RKO (cell line): Measurements from ENCODE around the gene TRIM17.

Experiments used
- DNase-seq: peaks from one replicate; pipeline ENCODE4 v3.0.0-alpha.2; 2016; ENCODE audit warnings: low spot score

Gene TRIM17

GRCh38 chr1:228378090-228378872, 38.4 kb downstream of the TRIM17 start:
- no peak for DNase-seq

GRCh38 chr1:228377664-228378089, 39.0 kb downstream of the TRIM17 start:
- no peak for DNase-seq

GRCh38 chr1:228376651-228377631, 39.7 kb downstream of the TRIM17 start:
- no peak for DNase-seq

DNA sequence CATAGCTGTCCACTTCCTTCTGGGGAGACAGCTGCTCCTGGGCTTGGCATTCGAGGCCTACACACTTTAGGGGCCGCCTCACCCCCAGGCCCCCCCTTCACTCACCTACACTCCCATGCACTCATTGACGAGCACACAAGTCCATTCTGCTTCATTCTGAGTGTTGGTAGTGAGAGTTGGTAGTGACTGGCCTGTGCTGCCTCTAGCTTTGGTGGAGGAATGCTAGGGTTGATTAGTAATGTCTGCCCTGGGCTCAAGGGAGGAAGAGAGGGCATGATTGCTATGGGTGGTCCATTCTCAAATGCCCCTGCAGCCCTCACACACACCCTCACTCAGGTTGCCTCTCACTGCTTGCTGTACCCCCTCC, 40.4 kb downstream of the TRIM17 start:
- no peak for DNase-seq

DNA sequence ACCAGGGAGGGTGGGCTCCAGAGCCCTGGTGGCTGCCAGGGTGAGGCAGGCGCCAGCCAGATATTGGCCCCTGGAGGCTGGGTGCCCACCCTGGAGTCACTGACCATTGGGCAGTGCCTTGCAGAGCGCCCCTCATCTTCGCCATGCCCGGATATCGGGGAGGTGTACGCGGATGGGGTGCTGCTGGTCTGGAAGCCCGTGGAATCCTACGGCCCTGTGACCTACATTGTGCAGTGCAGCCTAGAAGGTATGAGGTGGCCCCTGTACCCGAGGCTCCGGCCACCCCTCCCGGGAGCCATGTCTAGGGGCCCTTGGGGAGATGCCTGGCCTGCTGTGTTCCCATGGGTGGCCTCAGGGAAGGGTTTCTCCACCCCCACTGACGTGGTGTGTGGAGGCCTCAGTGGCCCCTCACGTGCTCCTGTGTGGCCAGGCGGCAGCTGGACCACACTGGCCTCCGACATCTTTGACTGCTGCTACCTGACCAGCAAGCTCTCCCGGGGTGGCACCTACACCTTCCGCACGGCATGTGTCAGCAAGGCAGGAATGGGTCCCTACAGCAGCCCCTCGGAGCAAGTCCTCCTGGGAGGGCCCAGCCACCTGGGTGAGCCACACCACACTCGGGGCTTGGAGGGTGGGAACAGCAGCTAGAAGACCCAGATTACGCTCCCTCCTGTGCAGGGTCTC, 40.9 kb downstream of the TRIM17 start:
- DNase-seq, result no peak

- no peak for DNase-seq
These were observed 41.7 kb downstream of the TRIM17 start for GRCh38 chr1:228374711-228375577.

GRCh38 chr1:228373681-228374571, 42.7 kb downstream of the TRIM17 start:
- no peak for DNase-seq

DNA sequence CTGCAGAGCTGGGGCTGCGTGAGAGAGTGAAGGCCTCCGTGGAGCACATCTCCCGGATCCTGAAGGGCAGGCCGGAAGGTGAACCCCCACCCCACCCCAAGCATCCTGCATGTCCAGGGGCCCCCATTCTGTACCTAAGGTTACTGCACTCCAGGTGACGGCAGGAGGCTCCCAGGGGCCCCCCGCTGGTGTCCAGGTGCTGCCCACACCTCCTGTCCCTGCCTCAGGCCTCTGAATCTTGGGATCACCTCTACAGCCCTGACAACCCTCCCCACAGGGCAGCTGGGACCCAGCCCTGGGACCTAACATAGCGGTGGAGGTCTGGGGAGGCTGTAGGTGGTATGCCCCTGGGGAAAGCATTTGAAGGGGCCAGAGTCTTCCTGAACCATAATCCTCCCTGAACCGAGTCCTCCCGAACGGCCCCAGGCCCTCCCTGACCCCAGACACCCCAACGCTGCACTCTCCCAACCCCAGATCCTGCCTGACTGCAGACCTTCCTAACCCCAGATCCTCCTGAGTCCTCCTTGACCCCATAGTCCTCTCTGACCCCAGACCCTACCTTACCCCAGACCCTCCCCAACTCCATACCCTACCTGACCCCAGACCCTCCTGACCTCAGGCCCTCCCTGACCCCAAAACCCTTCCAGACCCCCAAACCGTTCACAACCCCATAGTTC, 43.5 kb downstream of the TRIM17 start:
- DNase-seq, result no peak

- no peak for DNase-seq
These were observed 44.3 kb downstream of the TRIM17 start for GRCh38 chr1:228372183-228373003.

DNA sequence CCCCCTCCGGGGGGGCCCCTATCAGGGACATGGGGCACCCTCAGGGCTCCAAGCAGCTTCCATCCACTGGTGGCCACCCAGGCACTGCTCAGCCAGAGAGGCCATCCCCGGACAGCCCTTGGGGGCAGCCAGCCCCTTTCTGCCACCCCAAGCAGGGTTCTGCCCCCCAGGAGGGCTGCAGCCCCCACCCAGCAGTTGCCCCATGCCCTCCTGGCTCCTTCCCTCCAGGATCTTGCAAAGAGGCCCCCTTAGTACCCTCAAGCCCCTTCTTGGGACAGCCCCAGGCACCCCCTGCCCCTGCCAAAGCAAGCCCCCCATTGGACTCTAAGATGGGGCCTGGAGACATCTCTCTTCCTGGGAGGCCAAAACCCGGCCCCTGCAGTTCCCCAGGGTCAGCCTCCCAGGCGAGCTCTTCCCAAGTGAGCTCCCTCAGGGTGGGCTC, 44.9 kb downstream of the TRIM17 start:
- no peak for DNase-seq

- DNase-seq, result peak; percentile 33
These were observed 45.5 kb downstream of the TRIM17 start for GRCh38 chr1:228370941-228371740.

GRCh38 chr1:228370439-228370940, 46.2 kb downstream of the TRIM17 start:
- no peak for DNase-seq

GRCh38 chr1:228369608-228370438, 46.8 kb downstream of the TRIM17 start:
- no peak for DNase-seq

DNA sequence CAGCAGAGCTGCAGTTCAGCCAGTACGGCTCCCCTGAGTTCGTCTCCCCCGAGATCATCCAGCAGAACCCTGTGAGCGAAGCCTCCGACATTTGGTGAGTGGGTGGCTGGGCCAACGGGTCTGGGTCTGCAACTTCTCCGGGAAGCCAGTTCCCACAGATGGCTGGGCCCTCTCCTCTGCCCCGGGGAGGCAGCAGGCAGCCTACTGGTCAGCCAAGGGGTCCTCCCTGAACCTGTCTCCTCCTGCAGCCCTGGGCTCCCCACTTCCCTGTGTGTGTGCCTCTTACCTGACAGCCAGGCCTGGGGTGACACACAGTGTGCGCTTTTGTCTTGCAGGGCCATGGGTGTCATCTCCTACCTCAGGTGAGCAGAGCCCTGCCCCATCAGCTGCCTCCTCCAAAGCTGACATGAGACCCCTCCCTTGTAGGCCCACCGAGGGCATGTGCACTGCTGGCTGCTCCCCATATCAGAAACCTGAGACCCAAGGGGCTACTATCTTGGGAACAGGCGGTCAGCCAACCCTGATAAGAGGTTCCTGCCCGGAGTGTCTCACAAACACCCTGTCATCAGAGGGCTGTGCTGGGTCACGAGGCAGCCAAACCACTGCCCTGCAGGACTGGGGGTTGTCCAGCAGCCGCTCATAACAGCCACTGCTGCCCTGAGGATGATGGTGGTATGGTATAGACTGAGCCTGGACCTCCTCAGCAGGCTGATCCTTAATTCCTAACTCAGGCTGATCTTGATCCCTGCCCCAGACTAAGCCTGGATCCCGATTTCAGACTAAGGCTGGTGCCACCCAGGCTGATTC, 47.7 kb downstream of the TRIM17 start:
- DNase-seq, result no peak

DNA sequence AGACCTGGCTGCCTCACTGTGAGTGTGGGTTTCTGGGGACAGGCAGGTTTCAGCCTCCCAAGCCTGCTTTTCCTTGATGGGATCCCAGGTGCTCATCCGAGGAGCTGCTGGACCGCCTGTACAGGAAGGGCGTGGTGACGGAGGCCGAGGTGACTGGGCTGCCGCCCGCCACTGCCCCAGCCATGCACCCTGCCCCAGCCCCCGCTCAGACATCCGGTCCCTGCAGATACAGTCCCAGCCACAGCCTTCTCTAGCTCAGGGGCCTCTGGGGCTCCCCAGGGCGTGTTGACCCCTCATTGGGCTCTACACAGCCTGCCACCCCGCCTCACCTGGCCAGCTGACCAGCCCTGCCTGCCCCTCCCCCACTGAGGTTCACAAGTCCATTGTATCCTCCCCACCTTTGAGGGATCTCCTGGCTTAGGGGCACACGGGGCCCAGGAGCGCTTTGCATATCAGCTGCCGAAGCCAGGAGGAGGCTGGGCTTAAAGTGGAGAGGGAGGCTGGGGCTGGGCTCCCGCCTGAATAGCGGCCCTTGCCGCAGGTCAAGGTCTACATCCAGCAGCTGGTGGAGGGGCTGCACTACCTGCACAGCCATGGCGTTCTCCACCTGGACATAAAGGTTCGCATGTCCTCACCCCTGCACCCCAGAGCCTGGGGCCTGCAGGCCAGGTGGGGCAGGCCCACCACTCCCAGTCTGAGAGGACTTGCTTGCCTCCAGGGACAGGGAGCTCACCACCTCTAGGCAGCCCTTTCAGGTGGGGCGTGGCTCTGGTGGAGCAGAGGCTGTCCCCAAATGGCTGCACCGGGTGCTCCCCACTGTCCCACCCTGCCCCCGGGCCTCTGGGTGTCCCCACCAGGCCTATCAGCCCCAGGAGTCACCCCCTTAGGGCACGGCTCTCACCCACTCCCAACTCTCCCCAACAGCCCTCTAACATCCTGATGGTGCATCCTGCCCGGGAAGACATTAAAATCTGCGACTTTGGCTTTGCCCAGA, 48.6 kb downstream of the TRIM17 start:
- no peak for DNase-seq
